RWPE2 (cell line): Measurements from ENCODE around the gene CLEC2D.

Experiments
- ATAC-seq: fragments of 200-7000 bp; cut with Tn5 transposase; 3 replicates; pipeline ENCODE4 v1.9.1; 2021; ENCODE audit warnings: low read depth
- DNase-seq: peaks from one replicate; pipeline ENCODE4 v3.0.0-alpha.2; 2020; ENCODE audit warnings: low spot score
- H3K27ac ChIP-seq: fragments of 450-650 bp; 2 replicates; pipeline ENCODE4 v1.5.1; 2017; ENCODE audit warnings: mild to moderate bottlenecking; ENCODE audit not compliant: poor library complexity, severe bottlenecking
- H3K27me3 ChIP-seq: fragments of 250-450 bp; sonication (Bioruptor Pico); 2 replicates; pipeline ENCODE4 v1.5.1; 2021; ENCODE audit warnings: mild to moderate bottlenecking, moderate library complexity; ENCODE audit not compliant: insufficient read depth, poor library complexity, severe bottlenecking
- H3K36me3 ChIP-seq: fragments of 250-450 bp; sonication (Bioruptor Pico); 2 replicates; pipeline ENCODE4 v1.5.1; 2020; ENCODE audit warnings: low read depth, mild to moderate bottlenecking, moderate library complexity
- H3K4me1 ChIP-seq: fragments of 250-450 bp; sonication (Bioruptor Pico); 2 replicates; pipeline ENCODE4 v1.5.1; 2021; ENCODE audit warnings: mild to moderate bottlenecking, moderate library complexity; ENCODE audit not compliant: insufficient read depth, poor library complexity, severe bottlenecking
- H3K4me3 ChIP-seq: fragments of 250-450 bp; sonication (Bioruptor Pico); 2 replicates; pipeline ENCODE4 v1.5.1; 2021; ENCODE audit warnings: mild to moderate bottlenecking, moderate library complexity; ENCODE audit not compliant: severe bottlenecking
- H3K9me3 ChIP-seq: fragments of 250-450 bp; sonication (Bioruptor Pico); 2 replicates; pipeline ENCODE4 v1.5.1; 2021; ENCODE audit warnings: mild to moderate bottlenecking, moderate library complexity; ENCODE audit not compliant: severe bottlenecking
- TF ChIP-seq, protein P1 (sequence below): fragments of 450-650 bp; IDR thresholded peaks from one replicate; pipeline ENCODE4 v1.5.1; 2017; ENCODE audit warnings: mild to moderate bottlenecking, moderate library complexity; ENCODE audit not compliant: poor library complexity, severe bottlenecking

The CLEC2D gene

DNA sequence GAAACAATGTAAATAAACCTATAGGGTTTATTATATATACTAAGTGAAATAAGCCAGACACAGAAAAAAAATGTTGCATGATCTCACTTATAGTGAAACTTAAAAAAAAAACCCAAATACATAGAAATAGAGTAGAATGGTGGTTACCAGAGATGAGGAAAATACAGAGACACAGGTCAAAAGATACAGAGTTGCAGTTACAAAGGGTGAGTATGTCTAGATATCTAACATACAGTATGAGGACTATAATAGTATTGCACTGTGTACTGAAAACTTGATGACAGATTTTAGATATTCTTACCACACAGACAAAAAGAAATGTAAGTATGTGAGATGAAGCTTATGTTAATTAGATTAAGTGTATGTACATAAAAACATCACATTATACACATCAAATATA is 28.1 kb downstream of the CLEC2D start:
- TF ChIP-seq, protein P1, sequence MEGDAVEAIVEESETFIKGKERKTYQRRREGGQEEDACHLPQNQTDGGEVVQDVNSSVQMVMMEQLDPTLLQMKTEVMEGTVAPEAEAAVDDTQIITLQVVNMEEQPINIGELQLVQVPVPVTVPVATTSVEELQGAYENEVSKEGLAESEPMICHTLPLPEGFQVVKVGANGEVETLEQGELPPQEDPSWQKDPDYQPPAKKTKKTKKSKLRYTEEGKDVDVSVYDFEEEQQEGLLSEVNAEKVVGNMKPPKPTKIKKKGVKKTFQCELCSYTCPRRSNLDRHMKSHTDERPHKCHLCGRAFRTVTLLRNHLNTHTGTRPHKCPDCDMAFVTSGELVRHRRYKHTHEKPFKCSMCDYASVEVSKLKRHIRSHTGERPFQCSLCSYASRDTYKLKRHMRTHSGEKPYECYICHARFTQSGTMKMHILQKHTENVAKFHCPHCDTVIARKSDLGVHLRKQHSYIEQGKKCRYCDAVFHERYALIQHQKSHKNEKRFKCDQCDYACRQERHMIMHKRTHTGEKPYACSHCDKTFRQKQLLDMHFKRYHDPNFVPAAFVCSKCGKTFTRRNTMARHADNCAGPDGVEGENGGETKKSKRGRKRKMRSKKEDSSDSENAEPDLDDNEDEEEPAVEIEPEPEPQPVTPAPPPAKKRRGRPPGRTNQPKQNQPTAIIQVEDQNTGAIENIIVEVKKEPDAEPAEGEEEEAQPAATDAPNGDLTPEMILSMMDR = no peak
- DNase-seq (no peak), ATAC-seq (no peak)
- Histone ChIP-seq H3K4me1 (no peaks in the 10 kb centered on the region), H3K9me3 (no peaks in the 10 kb centered on the region), H3K36me3 (no peaks in the 10 kb centered on the region), H3K27ac (no peak overlapping the region), H3K4me3 (no peak overlapping the region), H3K27me3 (no peaks in the 10 kb centered on the region)

DNA sequence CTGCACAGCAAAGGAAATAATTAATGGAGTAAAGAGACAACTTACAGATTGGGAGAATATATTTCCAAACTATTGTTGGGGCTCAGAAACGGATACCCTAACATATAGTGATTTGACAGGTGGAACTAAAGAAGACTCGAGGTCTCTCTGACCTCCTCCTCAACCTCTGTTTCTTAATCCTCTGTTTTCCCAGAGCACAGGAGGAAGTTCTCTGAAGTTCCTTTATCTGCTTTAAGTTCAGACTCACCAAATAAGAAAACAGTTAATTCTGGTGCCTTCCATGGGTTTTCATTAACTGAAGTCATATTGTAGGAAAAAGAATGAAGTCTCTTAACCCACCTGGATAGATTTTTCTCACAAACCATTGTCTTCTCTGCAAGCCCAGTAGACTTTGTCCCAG is 29.2 kb downstream of the CLEC2D start:
- ATAC-seq (no peak), DNase-seq (no peak)
- TF ChIP-seq, protein P1 = no peak
- no peak overlapping the region for H3K27ac ChIP-seq
- H3K4me3 ChIP-seq = no peak overlapping the region
- no peaks in the 10 kb centered on the region for H3K36me3 ChIP-seq
- no peaks in the 10 kb centered on the region for H3K9me3 ChIP-seq
- no peaks in the 10 kb centered on the region for H3K27me3 ChIP-seq
- H3K4me1 ChIP-seq = no peaks in the 10 kb centered on the region

DNA sequence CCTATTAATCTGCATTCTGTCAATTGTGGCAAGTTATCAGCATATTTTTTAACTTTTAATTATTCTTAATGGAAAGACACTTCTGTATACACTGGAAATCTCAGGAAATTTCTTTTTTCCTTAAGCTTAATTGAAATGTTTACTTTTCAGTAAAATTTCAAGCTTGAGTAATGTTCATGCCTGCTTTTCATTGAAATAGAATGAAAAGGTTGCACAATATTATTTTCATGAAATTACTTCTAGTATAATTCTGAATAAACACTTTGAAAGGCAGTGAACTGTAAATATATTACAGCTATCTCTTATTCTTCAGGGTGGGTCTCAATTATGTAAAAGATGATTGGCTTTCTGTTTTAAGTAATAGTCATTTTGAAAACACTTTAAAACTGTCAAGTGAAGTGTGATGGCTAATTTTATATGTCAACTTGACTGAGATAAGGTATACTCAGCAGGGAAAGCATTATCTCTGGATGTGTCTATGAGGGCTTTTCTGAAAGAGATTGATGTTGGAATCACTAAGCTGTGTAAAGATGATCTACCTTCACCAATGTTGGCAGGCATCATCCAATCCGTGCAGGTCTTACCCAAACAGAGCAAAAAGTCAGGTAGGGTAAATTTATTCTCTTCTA is 29.9 kb downstream of the CLEC2D start:
- Histone ChIP-seq H3K27ac (no peak overlapping the region), H3K36me3 (no peaks in the 10 kb centered on the region), H3K4me1 (no peaks in the 10 kb centered on the region), H3K9me3 (no peaks in the 10 kb centered on the region), H3K27me3 (no peaks in the 10 kb centered on the region), H3K4me3 (no peak overlapping the region)
- ATAC-seq (no peak), DNase-seq (no peak)
- TF ChIP-seq, protein P1 = no peak

DNA sequence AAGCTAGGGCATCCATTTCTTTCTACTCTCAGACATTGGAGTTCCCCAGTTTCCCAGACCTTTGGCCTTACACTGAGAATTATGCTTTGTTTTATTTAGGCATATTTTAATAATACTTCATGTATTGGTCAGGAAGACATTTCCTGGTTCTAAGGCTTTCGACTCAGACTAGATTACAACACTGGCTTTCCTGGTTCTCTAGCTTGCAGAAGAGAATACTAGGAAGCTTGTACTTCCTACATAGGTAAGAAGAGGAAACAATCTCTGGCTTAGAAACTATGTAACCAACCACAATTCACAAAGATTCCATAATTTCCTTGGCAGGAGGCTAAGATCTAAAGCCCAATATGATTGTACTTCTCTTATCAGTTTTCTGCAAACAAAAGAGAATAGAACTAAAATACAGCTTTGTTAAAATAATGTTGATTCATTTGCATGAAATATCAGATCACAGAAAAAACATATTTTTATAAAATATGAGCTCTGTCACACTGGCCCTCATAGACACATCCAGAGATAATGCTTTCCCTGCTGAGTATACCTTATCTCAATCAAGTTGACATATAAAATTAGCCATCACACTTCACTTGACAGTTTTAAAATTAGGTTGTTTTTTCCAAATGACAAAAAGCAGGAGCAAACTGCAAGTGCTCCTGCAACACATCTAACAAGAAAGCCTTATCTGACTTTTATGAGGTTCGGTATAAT is 30.5 kb downstream of the CLEC2D start:
- no peak for DNase-seq
- H3K36me3 ChIP-seq = no peaks in the 10 kb centered on the region
- no peak overlapping the region for H3K4me3 ChIP-seq
- H3K4me1 ChIP-seq = no peaks in the 10 kb centered on the region
- no peak overlapping the region for H3K27ac ChIP-seq
- TF ChIP-seq, protein P1 = no peak
- no peaks in the 10 kb centered on the region for H3K9me3 ChIP-seq
- no peak for ATAC-seq
- no peaks in the 10 kb centered on the region for H3K27me3 ChIP-seq

DNA sequence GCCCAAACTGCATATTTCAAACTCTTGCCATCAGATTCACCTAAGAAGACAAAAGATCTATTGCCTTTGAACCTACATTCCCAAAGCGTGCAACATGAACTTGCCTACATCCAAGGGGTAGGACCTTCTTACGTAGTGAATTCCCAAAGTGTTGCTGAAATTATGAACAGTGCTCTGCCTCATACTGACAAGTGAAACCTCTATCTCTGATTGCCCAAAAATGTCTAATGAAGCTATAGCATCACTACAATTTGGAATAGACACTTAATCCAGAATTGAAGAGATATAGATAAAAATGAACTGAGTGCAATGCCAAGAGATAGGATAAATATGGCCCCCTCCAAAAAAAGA is 31.1 kb downstream of the CLEC2D start:
- H3K9me3 ChIP-seq = no peaks in the 10 kb centered on the region
- ATAC-seq (no peak), DNase-seq (no peak)
- H3K4me1 ChIP-seq = no peaks in the 10 kb centered on the region
- no peak overlapping the region for H3K27ac ChIP-seq
- TF ChIP-seq, protein P1 = no peak
- H3K4me3 ChIP-seq = no peak overlapping the region
- H3K27me3 ChIP-seq = no peaks in the 10 kb centered on the region
- H3K36me3 ChIP-seq = no peaks in the 10 kb centered on the region
